Breast epithelium (tissue), 4 donors: ENCODE measurements around the gene SLC39A11. TPM values are rescaled to one million over a fixed set of nuclear protein-coding genes. Genes with fewer than 3 reads are reported as not detected.
"Not testable (repeated sequence)": the region's sequence is repeated elsewhere in the genome, so short reads cannot be mapped to it uniquely, and the experiment has no call there.

ENCODE experiments used
- DNase-seq, 2 donors: peaks; one replicate each; pipeline ENCODE4 v3.0.0-alpha.2; 2019; ENCODE audit warnings: low spot score in 2 of 2
- H3K27ac ChIP-seq, 2 donors: fragments of 200-600 bp; sonication (generic) in 1 of 2; one replicate each; pipeline ENCODE4 v1.5.1; 2016 to 2019; ENCODE audit warnings: mild to moderate bottlenecking in 1 of 2
- H3K27me3 ChIP-seq, 2 donors: fragments of 200-600 bp; sonication (generic) in 1 of 2; one replicate each; pipeline versions ENCODE4 v1.5.1 to v1.6.0; 2017 to 2019; ENCODE audit warnings: control low read depth in 1 of 2, mild to moderate bottlenecking in 1 of 2
- H3K36me3 ChIP-seq: fragments of 200-600 bp; one replicate; pipeline ENCODE4 v1.5.1; 2019
- H3K4me1 ChIP-seq, 2 donors: fragments of 200-600 bp; sonication (generic); one replicate each; pipeline ENCODE4 v1.5.1; 2016 to 2019; ENCODE audit warnings: control low read depth in 1 of 2
- H3K4me3 ChIP-seq, 3 donors: fragments of 200-600 bp; sonication (generic); 1 replicate in 2 of 3; 2 replicates in 1 of 3; pipeline ENCODE4 v1.5.1; 2016 to 2019; ENCODE audit warnings: mild to moderate bottlenecking in 3 of 3, moderate library complexity in 2 of 3
- H3K9me3 ChIP-seq, 2 donors: fragments of 200-600 bp; sonication (generic) in 1 of 2; one replicate each; pipeline ENCODE4 v1.5.1; 2016 to 2019; ENCODE audit warnings: control low read depth in 1 of 2
- CTCF ChIP-seq, 3 donors: fragments of 450-650 bp; IDR thresholded peaks; one replicate each; pipeline ENCODE4 v1.5.1; 2016 to 2017; ENCODE audit warnings: antibody characterized with exemption in 3 of 3, mild to moderate bottlenecking in 3 of 3, moderate library complexity in 3 of 3
- POLR2A ChIP-seq: fragments of 450-650 bp; IDR thresholded peaks from one replicate; pipeline ENCODE4 v1.6.1; 2016; ENCODE audit warnings: antibody characterized with exemption, mild to moderate bottlenecking, moderate library complexity
- POLR2AphosphoS5 ChIP-seq, 3 donors: sonication (generic); formaldehyde crosslinking; IDR thresholded peaks; one replicate each; pipeline ENCODE4 v1.6.1; 2017; ENCODE audit warnings: antibody characterized with exemption in 3 of 3
- intact Hi-C: fragments of 100-400 bp; cut with DNase I; formaldehyde crosslinking; loops from one replicate; pipeline ENCODE4 v1.15.1; 2023; ENCODE audit warnings: low total_unique reads
- total RNA-seq, 3 donors: library from RNA; depleted of rRNA; stranded (reverse); fragments of >200 nt; gene quantifications; one replicate each; pipeline ENCODE4 v1.1.0, GENCODE V29; 2016

Gene SLC39A11
- total RNA-seq, 3 donors from 2014 or later, result 31.8 to 54.6 (median 47.0) TPM

GRCh38 chr17:72901083-72901482 lies 191.4 kb downstream of the SLC39A11 start:
- TF ChIP-seq POLR2A (no peak), CTCF (IDR thresholded peaks at IDR 0.05) (no peak), POLR2AphosphoS5 (IDR thresholded peaks at IDR 0.05) (no peak)
- Histone ChIP-seq H3K4me3 (no peak overlapping the region), H3K36me3 (no peaks in the 10 kb centered on the region), H3K27me3 (no peaks in the 10 kb centered on the region), H3K4me1 (no peaks in the 10 kb centered on the region), H3K9me3 (no peaks in the 10 kb centered on the region), H3K27ac (no peak overlapping the region)
- DNase-seq, result no peak
- intact Hi-C loops, result no loop called here

- no peaks in the 10 kb centered on the region for H3K27me3 ChIP-seq
- intact Hi-C loops, result no loop called here
- H3K4me1 ChIP-seq, result no peaks in the 10 kb centered on the region
- no peak for DNase-seq
- no peaks in the 10 kb centered on the region for H3K9me3 ChIP-seq
- no peak overlapping the region for H3K27ac ChIP-seq
- no peaks in the 10 kb centered on the region for H3K36me3 ChIP-seq
- H3K4me3 ChIP-seq, result no peak overlapping the region
- no peak for TF ChIP-seq POLR2A
- TF ChIP-seq POLR2AphosphoS5 (IDR thresholded peaks at IDR 0.05), result no peak
- no peak for TF ChIP-seq CTCF (IDR thresholded peaks at IDR 0.05)
These were observed 191.9 kb downstream of the SLC39A11 start for GRCh38 chr17:72900654-72900971.

GRCh38 chr17:72898725-72899124 lies 193.8 kb downstream of the SLC39A11 start:
- H3K9me3 ChIP-seq, result no peaks in the 10 kb centered on the region
- no peaks in the 10 kb centered on the region for H3K27me3 ChIP-seq
- no peaks in the 10 kb centered on the region for H3K4me1 ChIP-seq
- no peak overlapping the region for H3K27ac ChIP-seq
- intact Hi-C loops, result no loop called here
- no peak for DNase-seq
- TF ChIP-seq CTCF (IDR thresholded peaks at IDR 0.05) (no peak), POLR2AphosphoS5 (IDR thresholded peaks at IDR 0.05) (no peak), POLR2A (no peak)
- no peak overlapping the region for H3K4me3 ChIP-seq
- H3K36me3 ChIP-seq, result no peaks in the 10 kb centered on the region

GRCh38 chr17:72896288-72896687 lies 196.2 kb downstream of the SLC39A11 start:
- H3K4me3 ChIP-seq, H3K27ac ChIP-seq, H3K27me3 ChIP-seq, DNase-seq, H3K36me3 ChIP-seq, H3K9me3 ChIP-seq, intact Hi-C loops, H3K4me1 ChIP-seq: not testable (repeated sequence)

- no peak for DNase-seq
- intact Hi-C loops, result no loop called here
- Histone ChIP-seq H3K27ac (no peak overlapping the region), H3K27me3 (no peaks in the 10 kb centered on the region), H3K4me3 (no peak overlapping the region), H3K36me3 (no peaks in the 10 kb centered on the region), H3K4me1 (no peaks in the 10 kb centered on the region), H3K9me3 (no peaks in the 10 kb centered on the region)
- TF ChIP-seq POLR2AphosphoS5 (IDR thresholded peaks at IDR 0.05) (no peak), POLR2A (no peak), CTCF (IDR thresholded peaks at IDR 0.05) (no peak)
These were observed 200.9 kb downstream of the SLC39A11 start for GRCh38 chr17:72891627-72892026.

- intact Hi-C loops, result no loop called here
- DNase-seq, result no peak
- no peaks in the 10 kb centered on the region for H3K9me3 ChIP-seq
- no peaks in the 10 kb centered on the region for H3K4me1 ChIP-seq
- H3K4me3 ChIP-seq, result no peak overlapping the region
- H3K27me3 ChIP-seq, result no peaks in the 10 kb centered on the region
- H3K27ac ChIP-seq, result no peak overlapping the region
- no peaks in the 10 kb centered on the region for H3K36me3 ChIP-seq
- TF ChIP-seq POLR2AphosphoS5 (IDR thresholded peaks at IDR 0.05), result no peak
- TF ChIP-seq POLR2A, result no peak
- TF ChIP-seq CTCF (IDR thresholded peaks at IDR 0.05), result no peak
These were observed 201.8 kb downstream of the SLC39A11 start for GRCh38 chr17:72890711-72891110.
